Activated naive CD4-positive, alpha-beta T cell treated with Interleukin-2 at 50 U/mL for 16 hours (primary cell): ENCODE data around the gene TMEM50B.
A peak's percentile ranks its signal among the peaks of the same experiment; 100 is the strongest.
"Not testable (repeated sequence)": the region's sequence is repeated elsewhere in the genome, so short reads cannot be mapped to it uniquely, and the experiment has no call there.

Experiments
- DNase-seq: peaks from one replicate; pipeline ENCODE4 v3.0.0-alpha.2; 2020

The TMEM50B gene

GRCh38 chr21:33479679-33480480 is at the start of gene TMEM50B:
Gene TMEM50B, minus strand, starts transcription at chr21:33479974. Its CDS starts 11,089 bp downstream, at chr21:33468885.
- peak; percentile 96 for DNase-seq

- DNase-seq = no peak
These were observed 43.2 kb upstream of the TMEM50B start for GRCh38 chr21:33522953-33523349.

- DNase-seq = no peak
These were observed 42.7 kb upstream of the TMEM50B start for GRCh38 chr21:33522297-33522952.

- DNase-seq = no peak
These were observed 39.1 kb upstream of the TMEM50B start for GRCh38 chr21:33518899-33519298.

GRCh38 chr21:33514229-33514628 is 34.5 kb upstream of the TMEM50B start:
- DNase-seq = no peak

- DNase-seq = no peak
These were observed 32.7 kb upstream of the TMEM50B start for GRCh38 chr21:33512481-33512880.

GRCh38 chr21:33511639-33512038 is 31.9 kb upstream of the TMEM50B start:
- no peak for DNase-seq

- no peak for DNase-seq
These were observed 31.1 kb upstream of the TMEM50B start for GRCh38 chr21:33510826-33511225.

- DNase-seq = not testable (repeated sequence)
These were observed 27.2 kb upstream of the TMEM50B start for GRCh38 chr21:33507003-33507402.

GRCh38 chr21:33505833-33506232 is 26.1 kb upstream of the TMEM50B start:
- DNase-seq = no peak

- DNase-seq = no peak
These were observed 16.6 kb upstream of the TMEM50B start for GRCh38 chr21:33496345-33496744.

GRCh38 chr21:33495743-33496142 is 16.0 kb upstream of the TMEM50B start:
- DNase-seq = no peak

- DNase-seq = no peak
These were observed 14.0 kb upstream of the TMEM50B start for GRCh38 chr21:33493756-33494155.

GRCh38 chr21:33492571-33492970 is 12.8 kb upstream of the TMEM50B start:
- no peak for DNase-seq

GRCh38 chr21:33491373-33492102 is 11.8 kb upstream of the TMEM50B start, which contains the start of gene DNAJC28:
Gene DNAJC28, minus strand, starts transcription at chr21:33491716. Its CDS starts 2,323 bp downstream, at chr21:33489393.
- DNase-seq = peak; percentile 94

- DNase-seq = no peak
These were observed 11.2 kb upstream of the TMEM50B start for GRCh38 chr21:33490991-33491372.

- no peak for DNase-seq
These were observed 9.2 kb upstream of the TMEM50B start for GRCh38 chr21:33488936-33489335.

- DNase-seq = no peak
These were observed 8.2 kb upstream of the TMEM50B start for GRCh38 chr21:33487996-33488395.

- DNase-seq = no peak
These were observed 1.7 kb upstream of the TMEM50B start for GRCh38 chr21:33481314-33481943.

- DNase-seq = no peak
These were observed 818 bp upstream of the TMEM50B start for GRCh38 chr21:33480481-33481103.

- DNase-seq = peak; percentile 49
These were observed 667 bp downstream of the TMEM50B start for GRCh38 chr21:33478935-33479678.

- DNase-seq = no peak
These were observed 1.6 kb downstream of the TMEM50B start for GRCh38 chr21:33478182-33478581.
